Effector CD4-positive, alpha-beta T cell (primary cell): ENCODE data around the gene CHL1.

Experiments
- DNase-seq: peaks from one replicate; pipeline ENCODE4 v3.0.0-alpha.2; 2020

CHL1 gene

DNA sequence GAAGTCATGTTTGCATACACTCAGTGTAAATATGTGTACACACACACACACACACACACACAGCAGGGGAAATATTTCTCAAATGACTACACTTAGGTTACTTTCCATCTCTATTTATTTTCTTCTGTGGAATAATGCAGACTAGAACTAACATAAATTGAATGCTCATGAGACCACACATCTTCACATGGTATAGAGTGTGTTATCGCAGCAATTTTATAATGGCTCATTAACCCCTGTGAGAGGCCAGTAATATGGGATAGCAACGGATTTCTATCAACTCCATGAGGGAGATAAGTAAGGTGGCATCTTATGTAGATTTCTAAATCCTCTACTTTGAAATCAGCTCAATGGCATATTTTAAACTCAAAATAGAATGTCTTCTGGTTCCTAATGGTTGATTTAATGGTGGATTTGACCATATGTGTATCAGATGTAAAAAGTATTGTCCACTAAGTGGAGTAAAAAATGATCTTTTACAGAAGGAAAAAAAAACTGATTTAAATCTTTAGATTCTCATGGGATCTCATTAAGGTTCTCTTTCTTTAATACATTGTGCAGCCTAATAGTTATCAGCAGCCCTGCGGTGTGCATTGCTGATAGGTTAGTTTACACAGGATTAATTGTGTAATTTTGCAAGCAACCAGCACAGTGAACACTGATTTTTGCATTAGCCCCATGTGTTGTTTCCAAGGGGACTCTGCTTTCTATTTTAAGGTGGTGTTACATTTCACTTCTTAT is 32.0 kb downstream of the CHL1 start:
- no peak for DNase-seq

GRCh38 chr3:229183-229661 is 32.7 kb downstream of the CHL1 start:
- DNase-seq, result no peak

GRCh38 chr3:236881-237280 is 40.3 kb downstream of the CHL1 start:
- DNase-seq, result no peak

- DNase-seq, result no peak
Measured at GRCh38 chr3:242602-243355, 46.2 kb downstream of the CHL1 start.

DNA sequence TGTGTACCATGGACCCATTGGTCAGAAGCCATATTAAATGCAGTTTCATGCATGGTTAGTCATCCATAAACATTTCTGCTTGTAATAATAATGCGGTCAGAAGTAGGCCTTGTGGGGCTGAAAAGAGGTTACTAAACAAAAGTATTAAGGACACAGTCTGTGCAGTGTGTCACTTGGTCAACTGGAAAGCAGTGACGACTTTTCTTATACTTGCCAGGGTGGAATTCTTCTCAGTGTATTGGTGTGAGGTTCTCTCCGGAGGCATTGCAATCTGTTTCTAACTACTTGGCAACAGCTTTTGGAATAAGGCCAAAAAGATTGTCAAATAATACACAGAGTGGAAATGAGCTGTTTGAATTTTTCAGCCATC is 46.8 kb downstream of the CHL1 start:
- no peak for DNase-seq

DNA sequence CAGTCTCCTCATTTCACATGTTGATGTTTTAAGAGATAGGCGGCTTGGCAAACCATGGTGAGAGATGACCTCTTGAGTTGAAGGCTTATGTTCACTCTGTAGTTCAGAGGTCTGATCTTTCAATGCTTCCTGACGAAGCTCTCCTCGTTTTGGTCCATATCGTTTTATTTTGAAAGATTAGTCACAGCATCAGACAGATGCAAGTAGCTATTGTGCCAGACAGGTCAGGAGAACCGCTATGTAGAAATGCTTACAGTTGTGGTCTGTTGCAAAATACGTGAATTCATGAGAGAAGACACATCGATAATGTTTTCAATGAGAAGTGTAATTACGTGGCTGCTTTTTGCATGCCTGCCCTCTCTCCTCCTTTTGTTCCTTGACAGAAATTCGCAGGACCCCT is 47.5 kb downstream of the CHL1 start:
- no peak for DNase-seq

DNA sequence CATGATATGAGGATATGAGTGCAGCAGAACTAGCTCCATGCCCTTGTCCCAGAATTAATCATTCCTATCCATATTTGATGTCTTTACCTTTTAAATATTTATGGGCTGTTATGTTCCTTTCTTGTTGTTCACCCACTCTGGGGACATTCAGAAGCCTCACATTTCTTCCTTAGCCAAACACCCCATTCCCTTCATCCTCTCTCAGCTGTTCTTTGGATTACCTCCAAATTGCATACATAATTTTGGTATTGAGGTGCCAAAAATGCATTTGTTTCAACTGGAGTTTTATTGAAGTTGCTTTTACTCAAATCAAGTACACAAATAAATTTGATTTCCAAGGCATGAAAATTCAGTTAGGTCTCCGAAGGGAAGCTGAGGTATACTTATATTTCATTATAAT is 51.4 kb downstream of the CHL1 start:
- DNase-seq, result no peak

DNA sequence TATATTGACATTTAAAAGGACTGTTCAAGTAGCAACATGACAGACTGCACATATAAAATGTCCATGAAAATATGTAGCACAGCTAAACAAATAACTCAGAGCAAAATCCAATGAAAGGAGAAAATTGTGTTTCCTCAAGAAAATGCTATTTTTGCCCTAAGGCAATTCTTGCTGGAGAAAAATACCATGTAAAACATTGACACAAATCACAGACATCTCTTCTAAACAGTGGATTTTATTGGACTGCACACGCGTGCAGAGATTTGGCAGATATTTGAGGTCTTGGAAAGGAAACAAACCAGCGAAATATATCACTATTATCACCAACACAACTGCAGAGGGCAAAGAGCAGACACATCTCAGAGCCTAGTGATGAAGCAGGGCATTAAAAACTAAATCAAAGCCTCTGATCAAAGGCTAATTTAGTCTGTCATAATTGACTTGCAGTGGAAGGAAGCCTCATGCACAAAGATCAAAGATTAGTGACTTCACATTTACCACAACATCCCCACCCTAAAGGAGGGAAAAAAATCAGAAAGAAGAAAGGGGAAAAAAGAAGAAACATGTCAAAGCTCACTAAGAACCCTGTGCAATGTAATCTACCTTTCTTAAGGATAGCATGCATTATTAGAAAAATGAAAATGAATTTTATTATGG is 52.4 kb downstream of the CHL1 start:
- DNase-seq, result no peak

DNA sequence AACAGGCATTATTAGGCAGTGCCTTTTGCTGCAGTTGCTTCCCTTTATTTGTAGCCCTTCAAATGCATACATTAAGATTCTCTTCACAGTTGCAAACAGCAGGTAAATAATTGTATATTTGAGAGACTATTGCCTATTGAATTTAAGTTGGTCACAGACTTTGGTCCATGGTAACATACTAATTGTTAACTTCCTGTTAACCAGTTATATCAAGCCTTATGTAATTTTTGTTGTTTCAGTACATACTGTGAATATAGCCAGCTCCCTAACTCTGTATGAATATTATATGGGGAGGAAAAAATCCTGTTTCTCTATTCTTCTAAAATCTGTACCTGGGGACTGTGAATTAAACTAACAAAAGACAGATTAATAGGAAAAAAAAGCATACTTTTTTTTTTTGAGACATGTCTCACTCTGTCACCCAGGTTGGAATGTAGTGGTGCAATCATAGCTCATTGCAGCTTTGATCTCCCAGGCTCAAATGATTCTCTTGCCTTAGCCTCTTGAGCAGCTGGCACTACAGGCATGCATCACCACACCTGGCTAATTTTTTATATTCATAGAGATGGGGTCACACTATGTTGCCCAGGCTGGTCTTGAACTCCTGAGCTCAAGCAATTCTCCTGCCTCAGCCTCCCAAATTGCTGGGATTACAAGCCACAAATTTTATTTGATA is 53.2 kb downstream of the CHL1 start:
- DNase-seq, result no peak

DNA sequence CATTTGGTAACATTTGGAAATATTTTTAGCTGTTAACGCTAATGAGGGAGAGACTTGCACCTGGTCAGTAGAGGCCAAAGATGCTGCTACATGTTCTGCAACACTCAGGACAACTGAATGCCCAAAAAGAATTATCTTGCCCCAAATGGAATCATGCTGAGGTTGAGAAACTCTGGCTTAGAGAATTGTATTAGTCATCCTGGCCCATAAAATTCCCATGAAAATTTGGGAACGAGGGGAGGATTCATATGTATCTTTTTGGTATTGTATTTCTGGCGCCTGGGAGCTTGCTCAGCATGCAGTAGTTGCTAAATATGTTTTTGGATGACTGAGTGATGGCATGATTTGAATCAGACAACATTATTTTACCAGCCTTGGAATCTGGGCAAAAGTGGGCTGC is 59.9 kb downstream of the CHL1 start:
- no peak for DNase-seq

DNA sequence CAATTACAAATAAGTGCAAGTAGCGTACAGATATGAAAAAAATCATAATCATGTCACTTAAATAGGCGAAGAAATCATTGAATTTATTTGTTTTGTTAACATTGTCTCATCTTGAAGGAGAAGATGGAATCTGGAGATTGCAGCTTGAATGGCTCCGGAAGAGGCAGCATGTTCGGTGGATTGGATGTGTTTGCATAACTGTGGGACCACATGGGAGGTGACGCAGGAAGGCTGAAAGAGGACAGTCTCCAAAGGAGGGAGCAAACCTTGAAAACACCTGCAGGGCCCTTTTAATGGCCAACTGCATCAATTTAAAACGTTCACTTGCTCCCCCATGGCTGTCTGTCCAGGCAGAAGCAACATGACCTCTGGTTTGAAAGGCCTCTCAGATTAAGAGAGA is 61.3 kb downstream of the CHL1 start:
- no peak for DNase-seq

DNA sequence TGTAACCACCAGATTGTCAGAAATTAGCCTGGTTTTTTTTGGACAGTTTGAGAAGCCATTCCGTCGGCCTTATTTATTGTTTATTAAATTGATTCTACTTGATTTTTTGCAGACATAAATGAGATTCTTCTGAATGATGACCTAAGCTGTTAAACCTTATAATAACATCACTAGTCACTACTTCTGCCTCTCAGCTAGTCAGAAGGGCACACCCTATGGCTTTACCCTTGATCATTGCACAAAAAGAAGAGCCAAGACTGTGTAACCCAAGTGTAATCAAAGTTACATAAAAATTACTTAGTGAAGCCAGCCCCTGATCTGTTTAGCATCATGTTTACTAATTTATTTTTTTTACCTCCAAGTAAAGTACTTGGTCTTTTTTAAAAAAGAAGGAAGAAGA is 64.3 kb downstream of the CHL1 start:
- no peak for DNase-seq

DNA sequence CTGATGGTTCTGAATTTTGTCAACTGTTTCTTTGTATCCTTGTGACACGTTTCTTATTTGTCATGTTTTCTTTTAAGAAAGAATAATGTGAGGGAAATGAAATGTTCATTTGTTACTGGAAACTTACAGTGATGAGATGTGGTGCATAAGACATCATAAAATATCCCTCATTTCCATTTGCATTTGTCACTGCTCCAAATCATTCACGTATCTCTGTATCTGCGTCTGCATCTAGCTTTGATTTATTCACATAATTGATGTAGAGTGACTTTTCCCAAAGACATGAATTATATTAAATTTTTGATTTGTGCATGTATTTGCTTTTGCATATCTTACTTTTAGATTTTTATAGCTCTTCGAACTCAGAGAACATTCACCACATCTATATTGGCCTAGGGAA is 66.8 kb downstream of the CHL1 start:
- DNase-seq, result no peak

- no peak for DNase-seq
Measured at GRCh38 chr3:264394-265156, 68.0 kb downstream of the CHL1 start.

DNA sequence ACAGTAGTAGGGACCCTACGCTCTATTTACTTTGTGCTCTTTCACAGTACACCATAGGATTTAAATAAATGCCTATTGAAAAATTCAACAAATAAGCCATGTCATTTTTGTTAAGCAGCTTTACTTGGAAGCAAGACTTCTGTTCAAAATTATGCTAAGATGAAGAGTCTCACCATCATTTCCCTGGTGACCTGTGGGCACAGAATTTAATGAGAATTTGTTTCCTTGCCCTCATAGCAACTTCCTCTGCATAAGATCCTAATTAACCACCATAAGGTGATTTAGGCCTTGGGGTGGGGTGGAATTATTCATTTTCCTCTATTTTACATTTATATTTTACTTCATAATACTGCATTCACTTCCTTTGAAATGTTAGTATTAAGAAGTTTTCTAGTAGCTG is 70.5 kb downstream of the CHL1 start:
- no peak for DNase-seq

GRCh38 chr3:270688-271087 is 74.1 kb downstream of the CHL1 start:
- DNase-seq, result no peak

GRCh38 chr3:274927-275326 is 78.4 kb downstream of the CHL1 start:
- DNase-seq, result no peak

DNA sequence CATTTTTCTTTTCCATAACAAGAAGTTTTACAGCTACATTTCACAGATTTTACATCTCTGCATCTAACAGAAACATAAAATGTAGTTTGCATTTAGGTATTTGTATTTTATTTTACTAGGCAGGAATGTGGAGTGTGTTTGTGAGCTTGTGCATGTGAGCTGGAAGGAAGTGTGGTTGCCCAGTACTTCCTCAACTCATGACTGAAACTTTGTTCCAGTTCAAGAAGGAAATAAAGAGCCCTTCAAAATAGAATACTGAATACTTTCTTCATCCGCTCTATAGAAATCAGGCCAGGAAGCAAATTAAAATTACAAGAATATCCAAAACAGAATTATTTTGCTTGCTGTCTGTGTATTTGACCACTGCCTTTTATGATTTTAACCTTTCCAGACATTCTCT is 81.3 kb downstream of the CHL1 start:
- DNase-seq, result no peak

DNA sequence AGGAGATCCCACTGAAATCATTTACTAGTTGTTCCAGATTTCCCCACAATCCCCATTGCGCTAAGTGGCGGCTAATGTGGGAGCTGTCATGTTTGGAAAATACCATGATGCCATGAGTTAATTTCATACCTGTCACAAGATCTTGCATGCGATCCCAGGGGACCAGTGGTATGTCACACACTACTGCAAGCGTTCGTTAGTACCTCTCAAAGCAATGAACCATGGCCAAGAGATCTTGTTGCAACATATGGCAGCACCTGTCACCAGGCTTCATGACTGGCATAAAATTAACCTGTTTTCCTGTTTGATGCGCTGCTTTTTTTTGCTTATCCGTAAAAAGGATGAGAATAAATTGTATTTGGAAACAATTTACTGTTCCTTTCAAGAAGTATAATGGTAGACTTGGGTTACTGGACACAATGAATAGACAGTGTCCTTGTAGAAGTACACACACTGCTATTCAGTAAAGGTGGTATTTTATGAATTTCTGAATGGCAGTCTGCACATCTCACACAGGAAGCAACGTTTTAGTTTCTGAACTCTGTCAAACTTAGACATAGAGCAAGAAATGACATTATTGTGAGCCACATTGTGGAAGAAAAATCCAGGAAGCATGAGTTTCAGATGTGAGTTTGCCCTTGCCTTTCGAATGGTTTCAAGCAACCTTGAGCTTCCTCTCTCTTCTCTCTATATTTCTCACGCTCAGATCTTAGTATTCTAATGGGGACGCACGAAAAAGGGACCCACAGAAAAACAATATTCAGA is 81.9 kb downstream of the CHL1 start:
- DNase-seq, result no peak

DNA sequence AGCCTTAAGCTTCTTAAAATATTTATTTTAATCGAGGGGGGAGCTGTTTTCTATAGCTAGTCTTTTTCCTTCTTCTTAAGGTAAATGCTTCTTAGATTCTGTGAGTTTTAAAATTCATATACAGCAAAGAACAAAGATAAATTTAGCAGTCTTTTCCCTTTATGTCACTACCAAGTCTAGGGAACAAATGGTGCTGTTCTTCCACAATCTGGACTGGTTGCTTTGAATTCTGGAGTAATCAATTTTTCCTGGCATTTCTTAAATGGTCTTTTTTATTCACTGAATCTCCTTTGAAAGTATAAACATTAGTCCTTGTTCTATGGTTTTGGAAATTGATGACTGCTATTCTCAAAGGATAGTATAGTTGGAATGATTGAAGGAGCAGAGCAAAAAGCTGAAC is 82.8 kb downstream of the CHL1 start:
- no peak for DNase-seq

- no peak for DNase-seq
Measured at GRCh38 chr3:280681-281080, 84.1 kb downstream of the CHL1 start.

GRCh38 chr3:284322-284721 is 87.8 kb downstream of the CHL1 start:
- DNase-seq, result no peak
